ENCODE measurements around the gene SPRR2G.

Gene SPRR2G

DNA sequence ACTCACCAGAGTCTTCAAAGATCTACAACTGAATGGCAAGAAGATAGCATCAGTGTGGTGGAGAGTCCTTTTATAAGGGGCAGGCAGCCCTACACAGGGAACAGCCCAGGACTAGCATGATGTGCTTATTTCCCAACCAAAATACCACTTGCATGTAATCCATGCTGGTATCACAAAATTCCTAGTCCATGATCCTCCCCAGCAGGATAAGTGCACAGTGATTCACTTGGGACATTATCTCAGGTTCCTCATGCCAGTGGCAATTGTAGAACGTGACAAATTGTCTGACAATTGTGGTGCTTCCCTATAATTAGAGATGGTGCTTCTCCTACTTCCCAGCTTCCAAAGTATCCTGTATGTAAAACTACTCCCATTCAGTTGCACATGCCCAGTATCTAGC, at the start of gene SPRR2G:
Gene SPRR2G, minus strand, starts transcription at position 45 of the 400 bp plus-strand sequence. CDS start 780 bp downstream, outside the sequence.
- Histone ChIP-seq H3K4me3 (IDR thresholded peaks at IDR 0.05; ENCODE audit: insufficient read depth, low read depth, low read length) (no peak within 1 kb of the TSS), H3K36me3 (ENCODE audit: insufficient read depth) (no peaks in the 10 kb centered on the region), H3K4me2 (no peak within 1 kb of the TSS), H3K9ac (no peak within 1 kb of the TSS), H3K79me2 (ENCODE audit: insufficient read depth, low read depth) (no peaks in the 10 kb centered on the region), H4K20me1 (ENCODE audit: insufficient read depth) (no peaks in the 10 kb centered on the region), H2AFZ (ENCODE audit: low read depth) (no peak within 1 kb of the TSS), H3K27me3 (ENCODE audit: insufficient read depth, low read depth) (no peaks in the 10 kb centered on the region), H3K27ac (no peak within 1 kb of the TSS), H3K4me1 (ENCODE audit: low read depth, poor library complexity, severe bottlenecking) (no peaks in the 10 kb centered on the region)
- TF ChIP-seq, protein P1, sequence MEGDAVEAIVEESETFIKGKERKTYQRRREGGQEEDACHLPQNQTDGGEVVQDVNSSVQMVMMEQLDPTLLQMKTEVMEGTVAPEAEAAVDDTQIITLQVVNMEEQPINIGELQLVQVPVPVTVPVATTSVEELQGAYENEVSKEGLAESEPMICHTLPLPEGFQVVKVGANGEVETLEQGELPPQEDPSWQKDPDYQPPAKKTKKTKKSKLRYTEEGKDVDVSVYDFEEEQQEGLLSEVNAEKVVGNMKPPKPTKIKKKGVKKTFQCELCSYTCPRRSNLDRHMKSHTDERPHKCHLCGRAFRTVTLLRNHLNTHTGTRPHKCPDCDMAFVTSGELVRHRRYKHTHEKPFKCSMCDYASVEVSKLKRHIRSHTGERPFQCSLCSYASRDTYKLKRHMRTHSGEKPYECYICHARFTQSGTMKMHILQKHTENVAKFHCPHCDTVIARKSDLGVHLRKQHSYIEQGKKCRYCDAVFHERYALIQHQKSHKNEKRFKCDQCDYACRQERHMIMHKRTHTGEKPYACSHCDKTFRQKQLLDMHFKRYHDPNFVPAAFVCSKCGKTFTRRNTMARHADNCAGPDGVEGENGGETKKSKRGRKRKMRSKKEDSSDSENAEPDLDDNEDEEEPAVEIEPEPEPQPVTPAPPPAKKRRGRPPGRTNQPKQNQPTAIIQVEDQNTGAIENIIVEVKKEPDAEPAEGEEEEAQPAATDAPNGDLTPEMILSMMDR (conservative IDR thresholded peaks at IDR 0.05; ENCODE audit: low read depth, low read length): no peak

DNA sequence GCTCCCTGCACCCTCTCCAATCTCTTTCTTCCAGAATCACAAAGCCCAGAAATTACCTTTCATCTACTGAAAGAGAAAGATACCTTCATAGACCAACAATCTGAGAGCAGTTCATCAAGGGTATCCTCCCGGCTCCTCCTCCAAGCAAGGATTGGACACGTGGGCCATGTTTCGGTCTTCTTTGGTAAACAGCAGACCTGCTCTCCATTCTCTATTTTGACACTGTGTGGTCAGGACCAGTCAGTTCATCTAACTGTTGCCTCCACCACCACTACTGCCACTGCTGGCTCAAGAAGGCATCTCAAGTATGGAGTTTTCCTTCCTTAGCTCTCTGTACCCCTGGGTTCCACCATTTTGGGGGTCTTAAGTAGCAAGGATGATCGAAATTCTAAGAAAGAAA, 44.5 kb upstream of the SPRR2G start:
- H4K20me1 ChIP-seq (ENCODE audit: insufficient read depth): no peaks in the 10 kb centered on the region
- no peaks in the 10 kb centered on the region for H3K4me1 ChIP-seq (ENCODE audit: low read depth, poor library complexity, severe bottlenecking)
- H3K27ac ChIP-seq: no peak overlapping the region
- H3K4me2 ChIP-seq: no peak overlapping the region
- no peaks in the 10 kb centered on the region for H3K36me3 ChIP-seq (ENCODE audit: insufficient read depth)
- no peak overlapping the region for H3K4me3 ChIP-seq (IDR thresholded peaks at IDR 0.05; ENCODE audit: insufficient read depth, low read depth, low read length)
- no peaks in the 10 kb centered on the region for H3K79me2 ChIP-seq (ENCODE audit: insufficient read depth, low read depth)
- H3K27me3 ChIP-seq (ENCODE audit: insufficient read depth, low read depth): no peaks in the 10 kb centered on the region
- no peak overlapping the region for H3K9ac ChIP-seq
- H2AFZ ChIP-seq (ENCODE audit: low read depth): no peak overlapping the region
- TF ChIP-seq, protein P1 (conservative IDR thresholded peaks at IDR 0.05; ENCODE audit: low read depth, low read length): no peak

DNA sequence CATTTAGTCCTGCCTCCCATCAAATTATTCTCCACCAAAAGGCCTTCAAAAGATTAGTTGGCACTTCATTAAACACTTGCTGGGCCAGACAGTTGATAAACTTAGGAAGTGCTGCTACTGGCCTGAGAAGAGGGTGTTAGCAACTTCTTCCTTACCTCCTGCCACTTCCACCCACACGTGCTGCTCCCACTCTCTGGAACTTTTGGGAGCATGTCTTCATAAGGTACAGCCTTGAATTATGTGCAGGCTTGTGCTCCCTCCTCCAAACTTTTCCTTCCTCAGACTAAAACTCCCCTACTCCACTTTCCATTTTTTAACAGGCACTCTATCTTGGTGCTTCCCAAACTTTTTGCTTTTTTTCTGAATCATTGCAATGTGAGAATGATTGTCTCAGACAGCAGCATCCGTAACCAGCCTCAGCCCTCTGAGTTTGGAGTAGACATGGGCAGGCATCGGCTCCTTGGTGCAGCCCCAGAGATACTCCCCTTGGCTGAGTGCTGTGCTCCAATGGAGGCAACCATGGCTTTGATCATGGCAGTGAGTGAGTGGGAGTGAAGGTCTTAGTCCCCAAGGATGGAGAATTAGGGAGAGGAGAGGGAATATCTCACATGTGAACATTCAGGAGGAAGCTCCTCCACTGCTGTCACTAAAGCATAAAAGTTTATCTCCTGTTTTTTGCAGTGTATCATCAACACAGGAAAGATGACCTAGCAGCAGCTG, 43.8 kb upstream of the SPRR2G start:
- Histone ChIP-seq H3K36me3 (ENCODE audit: insufficient read depth) (no peaks in the 10 kb centered on the region), H3K4me2 (no peak overlapping the region), H3K4me1 (ENCODE audit: low read depth, poor library complexity, severe bottlenecking) (no peaks in the 10 kb centered on the region), H3K27me3 (ENCODE audit: insufficient read depth, low read depth) (no peaks in the 10 kb centered on the region), H3K27ac (no peak overlapping the region), H3K9ac (no peak overlapping the region), H3K4me3 (IDR thresholded peaks at IDR 0.05; ENCODE audit: insufficient read depth, low read depth, low read length) (no peak overlapping the region), H3K79me2 (ENCODE audit: insufficient read depth, low read depth) (no peaks in the 10 kb centered on the region), H2AFZ (ENCODE audit: low read depth) (no peak overlapping the region), H4K20me1 (ENCODE audit: insufficient read depth) (no peaks in the 10 kb centered on the region)
- TF ChIP-seq, protein P1 (conservative IDR thresholded peaks at IDR 0.05; ENCODE audit: low read depth, low read length): no peak

DNA sequence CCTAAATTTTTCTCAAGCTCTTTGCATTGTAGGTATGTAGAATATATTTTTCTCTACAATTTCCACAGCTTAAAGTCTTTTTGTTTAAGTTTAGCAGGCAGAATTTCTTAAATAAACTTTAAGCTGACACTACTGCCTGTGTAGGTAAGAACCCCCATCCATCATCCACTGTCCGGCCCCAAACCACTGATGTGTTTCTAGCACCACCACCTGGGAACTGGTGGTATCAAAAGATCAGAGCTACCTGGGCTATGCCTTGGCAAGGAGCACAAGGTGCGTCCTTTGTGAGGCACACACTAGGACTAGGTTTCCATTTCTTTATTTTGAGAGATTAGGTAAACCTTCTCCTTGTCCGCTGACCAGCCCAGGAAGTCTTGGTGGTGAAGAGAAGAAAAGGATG, 42.0 kb upstream of the SPRR2G start:
- H3K36me3 ChIP-seq (ENCODE audit: insufficient read depth): no peaks in the 10 kb centered on the region
- TF ChIP-seq, protein P1 (conservative IDR thresholded peaks at IDR 0.05; ENCODE audit: low read depth, low read length): peak; percentile 65
- H3K4me2 ChIP-seq: no peak overlapping the region
- H3K4me1 ChIP-seq (ENCODE audit: low read depth, poor library complexity, severe bottlenecking): no peaks in the 10 kb centered on the region
- H4K20me1 ChIP-seq (ENCODE audit: insufficient read depth): no peaks in the 10 kb centered on the region
- peak overlapping the region; percentile 53 for H3K4me3 ChIP-seq (IDR thresholded peaks at IDR 0.05; ENCODE audit: insufficient read depth, low read depth, low read length)
- H2AFZ ChIP-seq (ENCODE audit: low read depth): no peak overlapping the region
- H3K27me3 ChIP-seq (ENCODE audit: insufficient read depth, low read depth): no peaks in the 10 kb centered on the region
- H3K9ac ChIP-seq: no peak overlapping the region
- H3K79me2 ChIP-seq (ENCODE audit: insufficient read depth, low read depth): no peaks in the 10 kb centered on the region
- no peak overlapping the region for H3K27ac ChIP-seq

Measured in KMS-11 (cell line).